RCC 7860 (cell line): ENCODE data around the gene MAP7D1.
"Not testable (repeated sequence)": the region's sequence is repeated elsewhere in the genome, so short reads cannot be mapped to it uniquely, and the experiment has no call there.

ENCODE experiments used
- DNase-seq: peaks from one replicate; pipeline ENCODE4 v3.0.0-alpha.2; 2015; ENCODE audit warnings: low spot score
- FAIRE-seq: peaks from 2 replicates; lab custom pipeline; 2012; peaks lifted over from hg19 to GRCh38; lab: Jason Lieb, UNC

MAP7D1 gene

GRCh38 chr1:36230279-36230678 lies 74.3 kb downstream of the MAP7D1 start:
- not testable (repeated sequence) for FAIRE-seq, DNase-seq
